Liver (tissue), 9 donors: ENCODE measurements around the gene EPS8L1. TPM values are rescaled to one million over a fixed set of nuclear protein-coding genes. Genes with fewer than 3 reads are reported as not detected.
"Not testable (repeated sequence)": the region's sequence is repeated elsewhere in the genome, so short reads cannot be mapped to it uniquely, and the experiment has no call there.

ENCODE experiments used
- DNase-seq: peaks from one replicate; pipeline ENCODE4 v3.0.0-alpha.2; 2017; ENCODE audit warnings: low spot score
- H3K27ac ChIP-seq, 2 donors: one replicate each; pipeline ENCODE4 v1.7.0; 2013; ENCODE audit warnings: inconsistent platforms in 2 of 2, low read length in 2 of 2, control low read depth in 1 of 2, low read depth in 1 of 2, mild to moderate bottlenecking in 1 of 2
- H3K27me3 ChIP-seq, 4 donors: one replicate each; pipeline versions ENCODE4 v1.6.1 to v1.7.0; 2013; ENCODE audit warnings: low read length in 3 of 4, inconsistent platforms in 1 of 4, mild to moderate bottlenecking in 1 of 4, moderate library complexity in 1 of 4; ENCODE audit not compliant: control insufficient read depth in 4 of 4, insufficient read depth in 4 of 4
- H3K36me3 ChIP-seq, 4 donors: one replicate each; pipeline versions ENCODE4 v1.6.1 to v1.7.0; 2013; ENCODE audit warnings: low read length in 3 of 4, mild to moderate bottlenecking in 3 of 4, low read depth in 1 of 4, moderate library complexity in 1 of 4; ENCODE audit not compliant: control insufficient read depth in 4 of 4, insufficient read depth in 3 of 4
- H3K4me1 ChIP-seq, 4 donors: one replicate each; pipeline versions ENCODE4 v1.6.1 to v1.7.0; 2013; ENCODE audit warnings: low read length in 3 of 4, mild to moderate bottlenecking in 3 of 4, moderate library complexity in 1 of 4; ENCODE audit not compliant: control insufficient read depth in 4 of 4, insufficient read depth in 4 of 4
- H3K4me3 ChIP-seq, 3 donors: one replicate each; pipeline versions ENCODE4 v1.6.1 to v1.7.0; 2013; ENCODE audit warnings: low read length in 3 of 3, control low read depth in 1 of 3, low read depth in 1 of 3, mild to moderate bottlenecking in 1 of 3
- H3K9ac ChIP-seq, 2 donors: one replicate each; pipeline ENCODE4 v1.7.0; 2013; ENCODE audit warnings: low read length in 2 of 2, mild to moderate bottlenecking in 2 of 2, moderate library complexity in 2 of 2, control low read depth in 1 of 2, low read depth in 1 of 2
- H3K9me3 ChIP-seq, 4 donors: one replicate each; pipeline versions ENCODE4 v1.6.1 to v1.7.0; 2013; ENCODE audit warnings: low read length in 3 of 4; ENCODE audit not compliant: control insufficient read depth in 4 of 4
- ATF3 ChIP-seq: IDR thresholded peaks from 2 replicates; pipeline ENCODE4 v1.6.1; 2016; ENCODE audit warnings: antibody characterized with exemption
- CTCF ChIP-seq: fragments of 150-350 bp; IDR thresholded peaks from 2 replicates; pipeline ENCODE4 v1.5.1; 2017; ENCODE audit warnings: improper control_type of control experiment, low read depth, low read length; ENCODE audit not compliant: missing input control
- EGR1 ChIP-seq, 2 donors: IDR thresholded peaks; 2 replicates each; pipeline ENCODE4 v1.6.1; 2016 to 2018; ENCODE audit warnings: antibody characterized with exemption in 2 of 2, low read depth in 2 of 2
- FOXA1 ChIP-seq: IDR thresholded peaks from 2 replicates; pipeline ENCODE4 v1.6.1; 2016; ENCODE audit warnings: antibody characterized with exemption
- FOXA2 ChIP-seq: IDR thresholded peaks from 2 replicates; pipeline ENCODE4 v1.6.1; 2016; ENCODE audit warnings: antibody characterized with exemption
- GABPA ChIP-seq, 2 donors: IDR thresholded peaks in 1 of 2; conservative IDR thresholded peaks in 1 of 2; 2 replicates each; pipeline ENCODE4 v1.6.1; 2016; ENCODE audit warnings: antibody characterized with exemption in 2 of 2, mild to moderate bottlenecking in 1 of 2, moderate library complexity in 1 of 2
- HNF4A ChIP-seq, 2 donors: conservative IDR thresholded peaks; 2 replicates each; pipeline ENCODE4 v1.6.1; 2016; ENCODE audit warnings: antibody characterized with exemption in 2 of 2, mild to moderate bottlenecking in 2 of 2
- HNF4G ChIP-seq: IDR thresholded peaks from 2 replicates; pipeline ENCODE4 v1.6.1; 2016; ENCODE audit warnings: antibody characterized with exemption
- JUND ChIP-seq, 2 donors: IDR thresholded peaks; 2 replicates each; pipeline ENCODE4 v1.6.1; 2016; ENCODE audit warnings: antibody characterized with exemption in 2 of 2
- MAX ChIP-seq: IDR thresholded peaks from 2 replicates; pipeline ENCODE4 v1.6.1; 2016; ENCODE audit warnings: antibody characterized with exemption
- NR2F2 ChIP-seq: IDR thresholded peaks from 2 replicates; pipeline ENCODE4 v1.6.1; 2016; ENCODE audit warnings: antibody characterized with exemption
- RAD21 ChIP-seq, 2 donors: IDR thresholded peaks; 2 replicates each; pipeline ENCODE4 v1.6.1; 2016; ENCODE audit warnings: antibody characterized with exemption in 2 of 2, mild to moderate bottlenecking in 2 of 2
- REST ChIP-seq: IDR thresholded peaks from 2 replicates; pipeline ENCODE4 v1.6.1; 2016; ENCODE audit warnings: antibody characterized with exemption, mild to moderate bottlenecking
- RXRA ChIP-seq, 2 donors: IDR thresholded peaks; 2 replicates each; pipeline ENCODE4 v1.6.1; 2017 to 2018; ENCODE audit warnings: antibody characterized with exemption in 2 of 2, mild to moderate bottlenecking in 1 of 2
- SP1 ChIP-seq: IDR thresholded peaks from 2 replicates; pipeline ENCODE4 v1.6.1; 2018; ENCODE audit warnings: antibody characterized with exemption, mild to moderate bottlenecking
- TAF1 ChIP-seq: conservative IDR thresholded peaks from 2 replicates; pipeline ENCODE4 v1.6.1; 2016; ENCODE audit warnings: antibody characterized with exemption, mild to moderate bottlenecking
- YY1 ChIP-seq: IDR thresholded peaks from 2 replicates; pipeline ENCODE4 v1.6.1; 2016; ENCODE audit warnings: antibody characterized with exemption, mild to moderate bottlenecking
- ZBTB33 ChIP-seq: IDR thresholded peaks from 2 replicates; pipeline ENCODE4 v1.6.1; 2016; ENCODE audit warnings: antibody characterized with exemption
- WGBS: extraction: QIAGEN DNeasy Blood & Tissue Kit; methylation state at CpG from one replicate; pipeline ENCODE4 v1.1.7; 2013; 5-methylcytosine and 5-hydroxymethylcytosine counted together
- polyA plus RNA-seq, 2 donors: library from polyadenylated mRNA; stranded (reverse) in 1 of 2; unstranded in 1 of 2; fragments of 200-250 nt in 1 of 2; fragments of >200 nt in 1 of 2; fragmentation: Nextera tagmentation in 1 of 2; extraction: Ambion mirVana in 1 of 2; gene quantifications; one replicate each; pipeline versions ENCODE4 v1.2.1 to v1.2.3, GENCODE V29; 2013 to 2015
- total RNA-seq, 2 donors: library from RNA; depleted of rRNA; stranded (reverse); fragments of >200 nt; gene quantifications; one replicate each; pipeline ENCODE4 v1.2.3, GENCODE V29; 2014
- donor health status: healthy.
- donor health status: healthy.
- donor health status: healthy.
- donor health status: healthy.
- donor health status: healthy.

EPS8L1 gene
- total and polyA plus RNA-seq, 4 donors, result 0.40 to 1.5 (median 0.87) TPM

GRCh38 chr19:55032170-55032800, 43.4 kb upstream of the EPS8L1 start:
- Histone ChIP-seq H3K36me3 (no peaks in the 10 kb centered on the region), H3K27me3 (no peaks in the 10 kb centered on the region), H3K4me1 (no peaks in the 10 kb centered on the region), H3K4me3 (no peak overlapping the region), H3K27ac (no peak overlapping the region), H3K9ac (no peak overlapping the region), H3K9me3 (peaks cover 0 to 2% (median 0%) of the 10 kb centered on the region in 4 donors)
- 90% methylated on average over 22 of the region's 22 CpGs for WGBS
- DNase-seq, result no peak
- TF ChIP-seq CTCF (no peak), NR2F2 (no peak), SP1 (no peak), RXRA (IDR thresholded peaks at IDR 0.05) (no peak), FOXA1 (no peak), HNF4G (no peak), RAD21 (IDR thresholded peaks at IDR 0.05) (no peak), GABPA (IDR thresholded peaks at IDR 0.05 in 1 of 2, conservative IDR thresholded peaks at IDR 0.05 in 1 of 2) (no peak), FOXA2 (no peak), TAF1 (no peak), ZBTB33 (no peak), MAX (no peak), REST (no peak), HNF4A (conservative IDR thresholded peaks at IDR 0.05) (no peak), EGR1 (IDR thresholded peaks at IDR 0.05; ENCODE audit: low read depth in 2 of 2) (no peak), JUND (IDR thresholded peaks at IDR 0.05) (no peak), YY1 (no peak), ATF3 (no peak)

- not testable (repeated sequence) for H3K4me1 ChIP-seq, DNase-seq, H3K9me3 ChIP-seq, H3K9ac ChIP-seq, H3K27ac ChIP-seq, H3K36me3 ChIP-seq, H3K4me3 ChIP-seq, H3K27me3 ChIP-seq
- WGBS, result 94% methylated on average over 70 of the region's 70 CpGs
These were observed 42.6 kb upstream of the EPS8L1 start for GRCh38 chr19:55032976-55033643.
